ENCODE results near the gene OPRD1. TPM values are rescaled to one million over a fixed set of nuclear protein-coding genes. Genes with fewer than 3 reads are reported as not detected.

OPRD1 gene
- total RNA-seq, 2 experiments from 2014 or later = not detected

DNA sequence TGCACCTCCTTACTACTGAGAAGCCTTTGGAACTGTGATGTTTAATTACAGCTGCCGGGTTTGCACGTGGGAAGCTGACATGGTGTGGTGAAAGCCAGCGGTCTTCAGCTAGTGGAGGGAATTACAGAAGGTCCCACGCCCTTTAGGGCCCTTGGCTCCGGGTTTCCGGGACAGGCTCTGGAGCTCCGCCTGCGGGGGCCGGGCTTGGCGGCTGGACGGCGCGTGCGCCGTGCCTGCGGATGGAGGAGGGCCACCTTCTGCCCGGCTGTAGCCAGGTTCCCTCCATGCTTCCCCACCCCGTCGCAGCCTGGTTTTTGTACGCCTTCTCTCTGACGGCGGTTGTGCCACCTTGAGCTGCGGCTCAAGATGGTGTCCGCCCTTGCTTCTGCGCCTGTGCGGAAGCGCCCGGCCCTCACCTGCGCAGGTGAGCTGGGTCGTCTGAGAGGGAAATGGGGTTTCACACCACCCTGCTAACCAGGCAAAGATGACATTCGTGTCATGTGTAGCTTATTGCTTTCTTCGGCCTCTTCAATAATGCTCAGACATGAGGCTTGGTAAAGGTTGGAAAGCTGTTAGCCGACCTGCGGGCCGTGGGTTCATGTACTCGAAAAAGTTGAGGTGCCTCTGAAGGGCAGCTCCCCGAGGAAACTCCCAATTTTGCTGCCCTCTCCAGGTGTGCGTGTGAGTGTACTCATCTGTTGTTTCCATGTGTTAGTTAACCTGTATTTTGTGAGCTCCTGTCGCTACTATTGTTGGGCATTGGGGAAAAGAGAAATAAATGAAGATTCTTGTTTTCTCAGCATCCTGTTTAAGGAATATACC is 36.6 kb upstream of the OPRD1 start:
- intact Hi-C loops (cut with micrococcal nuclease; ENCODE audit: unreplicated experiment) = no loop called here
- H3K4me3 ChIP-seq (ENCODE audit: low read depth, low read length, poor library complexity, severe bottlenecking) = no peak overlapping the region
- H3K36me3 ChIP-seq (ENCODE audit: insufficient read depth, low read length) = peaks cover 53% of the 10 kb centered on the region
- no peak for TF ChIP-seq EZH2phosphoT487 (IDR thresholded peaks at IDR 0.05; ENCODE audit: borderline replicate concordance, low read depth, low read length)
- TF ChIP-seq, protein P1, sequence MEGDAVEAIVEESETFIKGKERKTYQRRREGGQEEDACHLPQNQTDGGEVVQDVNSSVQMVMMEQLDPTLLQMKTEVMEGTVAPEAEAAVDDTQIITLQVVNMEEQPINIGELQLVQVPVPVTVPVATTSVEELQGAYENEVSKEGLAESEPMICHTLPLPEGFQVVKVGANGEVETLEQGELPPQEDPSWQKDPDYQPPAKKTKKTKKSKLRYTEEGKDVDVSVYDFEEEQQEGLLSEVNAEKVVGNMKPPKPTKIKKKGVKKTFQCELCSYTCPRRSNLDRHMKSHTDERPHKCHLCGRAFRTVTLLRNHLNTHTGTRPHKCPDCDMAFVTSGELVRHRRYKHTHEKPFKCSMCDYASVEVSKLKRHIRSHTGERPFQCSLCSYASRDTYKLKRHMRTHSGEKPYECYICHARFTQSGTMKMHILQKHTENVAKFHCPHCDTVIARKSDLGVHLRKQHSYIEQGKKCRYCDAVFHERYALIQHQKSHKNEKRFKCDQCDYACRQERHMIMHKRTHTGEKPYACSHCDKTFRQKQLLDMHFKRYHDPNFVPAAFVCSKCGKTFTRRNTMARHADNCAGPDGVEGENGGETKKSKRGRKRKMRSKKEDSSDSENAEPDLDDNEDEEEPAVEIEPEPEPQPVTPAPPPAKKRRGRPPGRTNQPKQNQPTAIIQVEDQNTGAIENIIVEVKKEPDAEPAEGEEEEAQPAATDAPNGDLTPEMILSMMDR (conservative IDR thresholded peaks at IDR 0.05; ENCODE audit: low read length) = no peak
- no peak overlapping the region for H3K27ac ChIP-seq (ENCODE audit: low read depth, low read length, poor library complexity, severe bottlenecking)
- H3K79me2 ChIP-seq (ENCODE audit: insufficient read depth, low read depth, low read length) = peaks cover 4% of the 10 kb centered on the region; the same call in 1 of the 2 replicates
- POLR2A ChIA-PET = interaction anchor here (0.6 kb wide), 1 partner anchor 22 kb away, joined by 3 read pairs; no protein-coding TSS in a partner anchor
- H3K9me3 ChIP-seq (ENCODE audit: low read length) = no peaks in the 10 kb centered on the region
- H3K4me1 ChIP-seq (ENCODE audit: insufficient read depth, low read length, poor library complexity, severe bottlenecking) = no peaks in the 10 kb centered on the region
- no peak for DNase-seq (ENCODE audit: low spot score)
- peaks cover 5% of the 10 kb centered on the region; the same call in 1 of the 2 replicates for H4K20me1 ChIP-seq (ENCODE audit: insufficient read depth, low read length)
- no peak overlapping the region for H2AFZ ChIP-seq (ENCODE audit: low read length)
- H3K4me2 ChIP-seq (ENCODE audit: low read length) = no peak overlapping the region
- no TSS peak for BruUV-seq (replicated peaks)
- CTCF ChIA-PET (ENCODE audit: unreplicated experiment) = no interaction called here
- no peaks in the 10 kb centered on the region for H3K9me2 ChIP-seq (ENCODE audit: insufficient read depth, low read length)

DNA sequence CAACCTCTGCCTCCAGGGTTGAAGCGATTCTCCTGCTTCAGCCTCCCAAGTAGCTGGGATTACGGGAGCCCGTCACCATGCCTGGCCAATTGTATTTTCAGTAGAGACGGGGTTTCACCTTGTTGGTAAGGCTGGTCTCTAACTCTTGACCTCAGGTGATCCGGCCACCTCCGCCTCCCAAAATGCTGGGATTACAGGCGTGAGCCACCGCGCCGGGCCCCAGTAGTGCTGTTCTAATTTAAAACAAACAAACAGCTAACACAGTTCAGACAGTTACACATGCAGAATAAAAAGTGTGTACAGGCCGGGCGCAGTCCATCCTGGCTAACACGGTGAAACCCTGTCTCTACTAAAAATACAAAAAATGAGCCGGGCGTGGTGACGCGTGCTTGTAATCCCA is 35.6 kb upstream of the OPRD1 start:
- BruUV-seq (replicated peaks) = no TSS peak
- ChIA-PET CTCF (ENCODE audit: unreplicated experiment) (no interaction called here), POLR2A (interaction anchor here (0.7 kb wide), 1 partner anchor 50 kb away, joined by 6 read pairs; no protein-coding TSS in a partner anchor)

More for the DNA sequence above, 35.6 kb upstream of the OPRD1 start:
- H4K20me1 ChIP-seq (ENCODE audit: insufficient read depth, low read length) = peaks cover 4% of the 10 kb centered on the region; the same call in 1 of the 2 replicates
- H3K4me2 ChIP-seq (ENCODE audit: low read length) = no peak overlapping the region
- no peak overlapping the region for H3K4me3 ChIP-seq (ENCODE audit: low read depth, low read length, poor library complexity, severe bottlenecking)
- peaks cover 3% of the 10 kb centered on the region; the same call in 1 of the 2 replicates for H3K79me2 ChIP-seq (ENCODE audit: insufficient read depth, low read depth, low read length)
- DNase-seq (ENCODE audit: low spot score) = no peak
- H3K27ac ChIP-seq (ENCODE audit: low read depth, low read length, poor library complexity, severe bottlenecking) = no peak overlapping the region
- no peak for TF ChIP-seq EZH2phosphoT487 (IDR thresholded peaks at IDR 0.05; ENCODE audit: borderline replicate concordance, low read depth, low read length)
- TF ChIP-seq, protein P1 (conservative IDR thresholded peaks at IDR 0.05; ENCODE audit: low read length) = no peak
- no peaks in the 10 kb centered on the region for H3K9me3 ChIP-seq (ENCODE audit: low read length)
- H3K9me2 ChIP-seq (ENCODE audit: insufficient read depth, low read length) = no peaks in the 10 kb centered on the region
- intact Hi-C loops (cut with micrococcal nuclease; ENCODE audit: unreplicated experiment) = no loop called here
- H3K36me3 ChIP-seq (ENCODE audit: insufficient read depth, low read length) = peaks cover 43% of the 10 kb centered on the region
- H3K4me1 ChIP-seq (ENCODE audit: insufficient read depth, low read length, poor library complexity, severe bottlenecking) = no peaks in the 10 kb centered on the region
- H2AFZ ChIP-seq (ENCODE audit: low read length) = no peak overlapping the region

Measured in OCI-LY7 (cell line).